HG03159 (cell line): ENCODE measurements around the gene TRPM6.
"Not testable (repeated sequence)": the region's sequence is repeated elsewhere in the genome, so short reads cannot be mapped to it uniquely, and the experiment has no call there.

Experiments
- ATAC-seq: cut with Tn5 transposase; IDR thresholded peaks from one replicate; pipeline ENCODE4 v1.9.1; 2021; ENCODE audit warnings: mild to moderate bottlenecking, moderate library complexity; ENCODE audit not compliant: unreplicated experiment

The TRPM6 gene, protein sequence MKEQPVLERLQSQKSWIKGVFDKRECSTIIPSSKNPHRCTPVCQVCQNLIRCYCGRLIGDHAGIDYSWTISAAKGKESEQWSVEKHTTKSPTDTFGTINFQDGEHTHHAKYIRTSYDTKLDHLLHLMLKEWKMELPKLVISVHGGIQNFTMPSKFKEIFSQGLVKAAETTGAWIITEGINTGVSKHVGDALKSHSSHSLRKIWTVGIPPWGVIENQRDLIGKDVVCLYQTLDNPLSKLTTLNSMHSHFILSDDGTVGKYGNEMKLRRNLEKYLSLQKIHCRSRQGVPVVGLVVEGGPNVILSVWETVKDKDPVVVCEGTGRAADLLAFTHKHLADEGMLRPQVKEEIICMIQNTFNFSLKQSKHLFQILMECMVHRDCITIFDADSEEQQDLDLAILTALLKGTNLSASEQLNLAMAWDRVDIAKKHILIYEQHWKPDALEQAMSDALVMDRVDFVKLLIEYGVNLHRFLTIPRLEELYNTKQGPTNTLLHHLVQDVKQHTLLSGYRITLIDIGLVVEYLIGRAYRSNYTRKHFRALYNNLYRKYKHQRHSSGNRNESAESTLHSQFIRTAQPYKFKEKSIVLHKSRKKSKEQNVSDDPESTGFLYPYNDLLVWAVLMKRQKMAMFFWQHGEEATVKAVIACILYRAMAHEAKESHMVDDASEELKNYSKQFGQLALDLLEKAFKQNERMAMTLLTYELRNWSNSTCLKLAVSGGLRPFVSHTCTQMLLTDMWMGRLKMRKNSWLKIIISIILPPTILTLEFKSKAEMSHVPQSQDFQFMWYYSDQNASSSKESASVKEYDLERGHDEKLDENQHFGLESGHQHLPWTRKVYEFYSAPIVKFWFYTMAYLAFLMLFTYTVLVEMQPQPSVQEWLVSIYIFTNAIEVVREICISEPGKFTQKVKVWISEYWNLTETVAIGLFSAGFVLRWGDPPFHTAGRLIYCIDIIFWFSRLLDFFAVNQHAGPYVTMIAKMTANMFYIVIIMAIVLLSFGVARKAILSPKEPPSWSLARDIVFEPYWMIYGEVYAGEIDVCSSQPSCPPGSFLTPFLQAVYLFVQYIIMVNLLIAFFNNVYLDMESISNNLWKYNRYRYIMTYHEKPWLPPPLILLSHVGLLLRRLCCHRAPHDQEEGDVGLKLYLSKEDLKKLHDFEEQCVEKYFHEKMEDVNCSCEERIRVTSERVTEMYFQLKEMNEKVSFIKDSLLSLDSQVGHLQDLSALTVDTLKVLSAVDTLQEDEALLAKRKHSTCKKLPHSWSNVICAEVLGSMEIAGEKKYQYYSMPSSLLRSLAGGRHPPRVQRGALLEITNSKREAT (N-terminal part only)

GRCh38 chr9:74887041-74887980 is at the start of gene TRPM6:
Gene TRPM6, minus strand, starts transcription at chr9:74887921. Its CDS starts 65 bp downstream, at chr9:74887856.
- no peak for ATAC-seq

GRCh38 chr9:74935008-74935407 is 47.3 kb upstream of the TRPM6 start:
- ATAC-seq: no peak

DNA sequence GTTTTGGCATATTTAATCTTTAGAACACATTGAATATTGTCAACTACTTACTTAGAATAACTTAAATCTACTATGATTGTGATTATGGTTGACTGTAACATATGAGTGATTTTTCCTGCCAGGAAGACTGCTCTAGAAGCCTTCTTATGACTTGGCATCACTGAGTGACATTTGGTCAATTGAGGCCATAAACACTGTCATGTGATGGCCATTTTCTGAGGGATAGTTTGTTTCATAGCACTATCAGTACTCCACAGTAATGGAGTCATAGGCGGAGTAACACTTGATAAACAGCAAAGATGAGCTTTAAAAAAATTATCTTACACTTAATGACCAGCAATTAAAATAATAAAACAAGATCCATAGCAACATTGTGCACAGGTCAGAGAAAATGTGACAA is 34.0 kb upstream of the TRPM6 start:
- ATAC-seq: no peak

- ATAC-seq: no peak
These were observed 33.4 kb upstream of the TRPM6 start for GRCh38 chr9:74920944-74921626.

DNA sequence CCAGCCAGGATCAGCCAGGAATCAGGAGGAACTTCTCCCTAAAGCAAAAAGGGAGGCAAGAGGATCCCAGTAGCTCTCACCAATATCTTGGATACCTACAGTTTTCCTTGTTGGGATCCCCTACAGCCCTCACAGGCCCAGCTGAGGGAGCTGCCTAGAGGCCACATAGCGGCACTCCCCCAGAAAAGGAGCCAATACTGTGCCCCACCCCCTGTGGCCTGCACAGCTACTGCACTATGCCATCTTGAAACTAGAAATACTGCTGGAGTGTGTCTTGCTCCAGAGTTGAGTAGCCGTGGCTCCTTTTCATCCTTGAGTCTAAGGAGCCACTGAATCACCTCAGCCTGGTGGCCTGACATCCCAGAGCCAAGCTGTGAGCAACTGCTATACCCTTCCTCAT is 22.3 kb upstream of the TRPM6 start:
- no peak for ATAC-seq

- no peak for ATAC-seq
These were observed 20.9 kb upstream of the TRPM6 start for GRCh38 chr9:74908665-74909064.

DNA sequence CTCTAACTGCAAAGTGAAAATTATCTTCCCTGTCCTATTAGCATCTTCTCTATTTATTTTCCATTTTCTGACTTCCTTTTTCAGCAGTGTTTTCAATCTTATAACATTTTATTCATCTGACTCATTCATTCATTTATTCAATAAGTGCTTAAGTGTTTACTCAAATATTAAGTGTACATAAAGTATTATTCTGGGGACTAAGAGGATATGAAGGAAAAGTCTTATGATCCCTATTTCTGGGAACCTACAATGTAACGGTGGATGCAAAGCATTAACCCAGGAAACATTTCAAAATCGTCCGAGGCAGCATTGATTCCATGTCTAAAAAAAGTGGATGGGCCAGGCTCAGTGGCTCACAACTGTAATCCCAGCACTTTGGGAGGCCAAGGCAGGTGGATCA is 19.4 kb upstream of the TRPM6 start:
- ATAC-seq: no peak

DNA sequence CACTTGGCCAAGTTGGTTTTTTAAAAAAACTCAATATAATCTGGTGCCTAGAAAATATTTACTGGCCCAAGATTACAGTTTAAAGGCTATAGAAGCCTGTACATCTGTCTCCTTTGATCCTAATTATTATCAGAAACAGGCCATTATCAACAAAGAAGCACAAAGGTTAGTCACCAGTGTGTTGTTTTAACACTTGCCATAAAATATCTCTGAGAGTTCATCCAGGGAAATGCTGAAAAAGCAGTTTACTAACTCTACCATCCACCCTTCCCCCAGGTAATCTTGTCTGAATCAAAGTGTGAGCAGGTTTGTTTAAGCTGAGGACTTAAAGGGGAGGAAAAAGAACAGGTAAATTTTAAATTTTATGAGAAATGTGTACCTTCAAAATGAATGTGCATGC is 13.3 kb upstream of the TRPM6 start:
- ATAC-seq: no peak

GRCh38 chr9:74888449-74888848 is 728 bp upstream of the TRPM6 start:
- not testable (repeated sequence) for ATAC-seq

GRCh38 chr9:74887981-74888370 is 255 bp upstream of the TRPM6 start:
- no peak for ATAC-seq

GRCh38 chr9:74876382-74876949 is 11.3 kb downstream of the TRPM6 start:
- ATAC-seq: no peak

- ATAC-seq: no peak
These were observed 12.1 kb downstream of the TRPM6 start for GRCh38 chr9:74875656-74876055.

DNA sequence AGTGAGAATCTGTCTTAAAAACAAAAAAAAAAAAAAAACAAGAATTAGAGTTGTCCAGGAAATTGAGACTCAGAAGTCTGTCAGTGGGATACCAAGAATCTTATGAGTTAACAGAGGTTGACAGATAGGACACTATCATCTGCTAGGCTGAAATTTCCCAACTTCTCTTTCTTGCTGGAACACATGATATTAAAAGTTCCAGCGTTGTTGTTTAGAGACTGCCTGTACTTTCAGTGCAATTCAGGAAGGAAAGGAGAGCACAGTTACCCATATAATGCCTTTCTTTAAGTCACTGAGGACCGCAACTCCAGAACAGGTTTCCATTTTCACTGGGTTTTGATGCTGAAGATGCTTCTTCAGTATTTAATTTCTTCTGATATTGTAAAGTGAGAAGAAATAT is 13.5 kb downstream of the TRPM6 start:
- ATAC-seq: no peak

GRCh38 chr9:74872619-74873233 is 15.0 kb downstream of the TRPM6 start:
- no peak for ATAC-seq

DNA sequence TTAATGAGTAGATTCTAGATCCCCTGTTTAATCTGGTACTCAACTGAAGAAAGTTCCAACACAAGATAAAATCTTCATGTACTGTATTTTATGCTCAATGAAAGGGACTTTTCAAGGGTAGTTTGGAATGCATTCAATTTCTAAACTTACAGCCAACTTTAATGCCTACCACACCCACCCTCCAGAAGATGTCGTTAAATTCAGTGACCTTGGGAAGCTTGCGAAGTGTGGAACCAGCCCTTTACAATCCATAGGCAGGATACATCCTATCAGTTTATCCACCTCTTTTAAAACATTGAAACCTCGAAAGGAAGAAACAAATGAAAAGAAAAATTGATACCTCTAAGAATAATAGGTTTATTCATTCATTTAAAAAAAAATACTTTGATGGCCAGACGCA is 20.2 kb downstream of the TRPM6 start:
- ATAC-seq: no peak

DNA sequence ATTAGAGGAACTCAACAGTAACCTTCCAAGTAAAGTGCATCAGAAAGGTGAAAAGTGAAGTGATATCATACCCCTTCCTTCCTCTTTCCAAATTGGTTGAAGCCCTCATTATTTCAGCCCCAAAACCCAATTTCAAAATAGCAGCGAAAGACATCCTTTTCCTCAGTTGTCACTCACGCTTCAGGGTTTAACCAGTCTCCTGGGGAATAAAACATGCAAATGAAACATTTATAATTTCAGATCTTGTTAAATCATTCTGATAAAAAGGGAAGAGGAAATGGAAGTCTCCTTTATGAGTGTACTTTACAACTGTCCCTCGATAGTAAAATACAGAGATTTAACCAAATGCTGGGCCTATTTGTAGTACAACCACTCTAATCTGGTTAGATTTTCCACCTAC is 22.5 kb downstream of the TRPM6 start:
- no peak for ATAC-seq

DNA sequence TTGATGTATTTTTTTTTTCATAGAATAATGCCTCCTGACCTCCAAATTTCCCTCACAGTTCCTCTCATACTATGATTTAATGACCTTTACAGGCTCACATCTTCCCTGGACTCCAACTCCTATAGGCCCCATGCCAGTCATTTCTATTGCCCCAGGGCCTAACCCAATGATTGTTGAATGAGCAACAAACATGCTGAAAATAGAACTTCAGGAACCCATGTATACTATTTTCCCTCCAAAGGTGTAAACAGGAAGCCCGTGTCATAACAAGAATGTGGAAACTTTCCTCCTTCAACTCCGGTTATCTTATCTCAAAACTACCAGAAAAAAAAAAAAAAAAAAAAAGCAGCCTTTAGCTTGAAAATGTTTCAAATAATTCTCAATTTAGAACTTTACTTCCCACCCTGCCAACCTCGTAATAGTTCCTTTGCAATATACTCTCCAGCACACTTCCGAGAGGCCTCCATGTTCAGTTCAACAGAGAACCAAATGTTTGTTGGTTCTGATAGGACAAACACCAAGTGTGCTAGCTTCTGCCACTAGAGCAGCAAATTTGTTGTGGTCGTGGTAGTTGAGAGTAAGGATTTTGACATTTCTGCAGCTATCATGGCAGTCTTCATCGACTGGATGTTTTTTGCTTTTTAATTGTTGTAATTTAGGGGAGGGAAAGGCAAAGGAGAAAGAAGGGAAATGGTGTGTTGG is 25.8 kb downstream of the TRPM6 start:
- no peak for ATAC-seq

DNA sequence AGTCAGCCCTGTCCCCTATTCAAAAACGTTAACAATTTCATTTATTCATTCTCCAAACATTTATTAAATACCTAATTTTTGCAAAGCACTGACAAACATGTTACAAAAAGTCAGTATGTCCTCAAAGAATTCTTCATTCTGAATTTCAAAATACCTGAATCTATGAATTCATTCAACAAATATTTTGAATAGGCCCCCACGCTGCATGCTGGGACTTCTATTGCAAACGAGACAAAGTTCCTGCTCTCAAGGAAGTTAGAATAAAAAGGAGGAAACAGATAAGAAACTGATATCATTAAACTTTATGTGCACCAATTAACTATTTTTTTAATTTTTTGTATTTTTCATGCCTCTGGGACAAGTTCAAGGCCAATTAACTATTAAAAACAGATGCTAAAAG is 26.6 kb downstream of the TRPM6 start:
- no peak for ATAC-seq
